IMR-90 (cell line): Measurements from ENCODE around the gene GPRC5D. TPM values are rescaled to one million over a fixed set of nuclear protein-coding genes. Genes with fewer than 3 reads are reported as not detected.

Experiments used
- ATAC-seq: fragments of 200-7000 bp; cut with Tn5 transposase; 2 replicates; pipeline ENCODE4 v1.9.1; 2020; ENCODE audit warnings: low read depth, mild to moderate bottlenecking, moderate library complexity
- BruUV-seq: library from RNA; stranded (reverse); fragments of 400-500 nt; replicated peaks from 2 replicates; lab custom pipeline; 2021; lab: Mats Ljungman, UMichigan
- CTCF ChIA-PET: fragments of 300-600 bp; formaldehyde crosslinking; extraction: SDS; loops from one replicate; lab custom pipeline; 2021; ENCODE audit warnings: antibody characterized with exemption; lab: Yijun Ruan, JAX
- POLR2A ChIA-PET: fragments of 300-600 bp; sonication (Branson Sonifier 250); formaldehyde crosslinking; loops from one replicate; lab custom pipeline; 2022; ENCODE audit warnings: antibody characterized with exemption; ENCODE audit not compliant: unreplicated experiment; lab: Charles Lee
- DNase-seq: peaks from one replicate; pipeline ENCODE4 v3.0.0; 2013
- H2AFZ ChIP-seq: replicated peaks from 2 replicates; pipeline ENCODE3; 2013; ENCODE audit warnings: low read length, mild to moderate bottlenecking; ENCODE audit not compliant: poor library complexity
- H2AK5ac ChIP-seq: 2 replicates; pipeline ENCODE4 v1.6.1; 2013; ENCODE audit warnings: low read depth, low read length, inconsistent platforms
- H2AK9ac ChIP-seq: replicated peaks from 2 replicates; pipeline ENCODE3; 2013; ENCODE audit warnings: mild to moderate bottlenecking, low read depth, low read length, moderate library complexity; ENCODE audit not compliant: poor library complexity
- H2BK120ac ChIP-seq: 2 replicates; pipeline ENCODE4 v1.6.1; 2013; ENCODE audit warnings: low read depth, low read length, inconsistent platforms
- H2BK15ac ChIP-seq: 3 replicates; pipeline ENCODE4 v1.6.1; 2013; ENCODE audit warnings: low read depth, low read length, inconsistent platforms
- H2BK20ac ChIP-seq: 2 replicates; pipeline ENCODE4 v1.6.1; 2013; ENCODE audit warnings: low read depth, mild to moderate bottlenecking, inconsistent platforms, low read length, moderate library complexity
- H2BK5ac ChIP-seq: 2 replicates; pipeline ENCODE4 v1.6.1; 2013; ENCODE audit warnings: mild to moderate bottlenecking, low read depth, low read length, inconsistent platforms; ENCODE audit not compliant: poor library complexity, severe bottlenecking
- H3K14ac ChIP-seq: replicated peaks from 2 replicates; pipeline ENCODE4 v1.6.1; 2013; ENCODE audit warnings: low read depth, low read length, inconsistent platforms
- H3K18ac ChIP-seq: 2 replicates; pipeline ENCODE4 v1.6.1; 2013; ENCODE audit warnings: low read depth, low read length, control low read depth
- H3K23ac ChIP-seq: 2 replicates; pipeline ENCODE4 v1.6.1; 2013; ENCODE audit warnings: low read depth, low read length, inconsistent platforms
- H3K27ac ChIP-seq: 2 replicates; pipeline ENCODE4 v1.5.1; 2013; ENCODE audit warnings: mild to moderate bottlenecking, control low read depth, low read length; ENCODE audit not compliant: insufficient read depth
- H3K27me3 ChIP-seq: 2 replicates; pipeline ENCODE4 v1.6.1; 2013; ENCODE audit warnings: low read length; ENCODE audit not compliant: control insufficient read depth, insufficient read depth
- H3K36me3 ChIP-seq: 2 replicates; pipeline ENCODE4 v1.6.1; 2013; ENCODE audit warnings: low read length, mixed read lengths; ENCODE audit not compliant: control insufficient read depth, insufficient read depth
- H3K4ac ChIP-seq: 2 replicates; pipeline ENCODE4 v1.6.1; 2013; ENCODE audit warnings: low read depth, low read length, inconsistent platforms
- H3K4me1 ChIP-seq: 2 replicates; pipeline ENCODE4 v1.6.1; 2013; ENCODE audit warnings: low read length, mixed read lengths; ENCODE audit not compliant: control insufficient read depth, insufficient read depth
- H3K4me2 ChIP-seq: 2 replicates; pipeline ENCODE4 v1.6.1; 2013; ENCODE audit warnings: low read depth, mild to moderate bottlenecking, control low read depth, low read length, moderate library complexity
- H3K4me3 ChIP-seq: 2 replicates; pipeline ENCODE4 v1.5.1; 2013; ENCODE audit warnings: low read depth, mild to moderate bottlenecking, control low read depth, low read length, moderate library complexity; ENCODE audit not compliant: insufficient read depth
- H3K56ac ChIP-seq: 2 replicates; pipeline ENCODE4 v1.6.1; 2013; ENCODE audit warnings: low read length, inconsistent platforms; ENCODE audit not compliant: insufficient read depth; ENCODE audit errors: extremely low read depth
- H3K79me1 ChIP-seq, 2 experiments: 2 replicates each; pipeline ENCODE4 v1.6.1; 2013; ENCODE audit warnings: low read length in 2 of 2, inconsistent platforms in 1 of 2, low read depth in 1 of 2
- H3K9ac ChIP-seq: 2 replicates; pipeline ENCODE4 v1.6.1; 2013; ENCODE audit warnings: low read depth, low read length, control low read depth
- H3K9me1 ChIP-seq: 2 replicates; pipeline ENCODE4 v1.6.1; 2013; ENCODE audit warnings: low read length, inconsistent platforms; ENCODE audit not compliant: insufficient read depth
- H3K9me3 ChIP-seq: 2 replicates; pipeline ENCODE4 v1.6.1; 2013; ENCODE audit warnings: low read length; ENCODE audit not compliant: control insufficient read depth, insufficient read depth
- H4K20me1 ChIP-seq: 2 replicates; pipeline ENCODE4 v1.6.1; 2013; ENCODE audit warnings: low read length, inconsistent platforms; ENCODE audit not compliant: insufficient read depth
- H4K5ac ChIP-seq: 2 replicates; pipeline ENCODE4 v1.6.1; 2013; ENCODE audit warnings: mild to moderate bottlenecking, low read depth, low read length, control low read depth
- H4K8ac ChIP-seq, 2 experiments: 2 replicates each; pipeline ENCODE4 v1.6.1; 2013; ENCODE audit warnings: low read depth in 2 of 2, low read length in 2 of 2, control low read depth in 1 of 2, inconsistent platforms in 1 of 2
- H4K91ac ChIP-seq: 2 replicates; pipeline ENCODE4 v1.6.1; 2013; ENCODE audit warnings: low read depth, low read length, inconsistent platforms; ENCODE audit not compliant: insufficient read depth
- BHLHE40 ChIP-seq: fragments of 150-350 bp; IDR thresholded peaks from 2 replicates; pipeline ENCODE4 v1.6.1; 2016; ENCODE audit warnings: mild to moderate bottlenecking, low read depth, low read length
- CTCF ChIP-seq: conservative IDR thresholded peaks from 2 replicates; pipeline ENCODE4 v1.5.1; 2012; ENCODE audit warnings: mild to moderate bottlenecking, low read depth, low read length, improper control_type of control experiment
- ELK1 ChIP-seq: fragments of 150-350 bp; IDR thresholded peaks from 2 replicates; pipeline ENCODE4 v1.6.1; 2016; ENCODE audit warnings: low read depth, mild to moderate bottlenecking, low read length, moderate library complexity, borderline replicate concordance
- FOS ChIP-seq: fragments of 150-350 bp; IDR thresholded peaks from 2 replicates; pipeline ENCODE4 v1.6.1; 2016; ENCODE audit warnings: low read depth, low read length
- MAFK ChIP-seq: IDR thresholded peaks from 2 replicates; pipeline ENCODE4 v1.6.1; 2012; ENCODE audit warnings: low read depth, low read length, improper control_type of control experiment
- MAZ ChIP-seq: IDR thresholded peaks from 2 replicates; pipeline ENCODE4 v1.6.1; 2012; ENCODE audit warnings: low read depth, mild to moderate bottlenecking, low read length, improper control_type of control experiment, moderate library complexity, borderline replicate concordance
- NFE2L2 ChIP-seq: fragments of 150-350 bp; IDR thresholded peaks from 2 replicates; pipeline ENCODE4 v1.6.1; 2016; ENCODE audit warnings: low read depth, mild to moderate bottlenecking, low read length
- POLR2A ChIP-seq: IDR thresholded peaks from 2 replicates; pipeline ENCODE4 v1.6.1; 2012; ENCODE audit warnings: mild to moderate bottlenecking, low read depth, low read length
- RAD21 ChIP-seq: IDR thresholded peaks from 2 replicates; pipeline ENCODE4 v1.6.1; 2012; ENCODE audit warnings: low read length, improper control_type of control experiment
- RCOR1 ChIP-seq: IDR thresholded peaks from 2 replicates; pipeline ENCODE4 v1.6.1; 2012; ENCODE audit warnings: mild to moderate bottlenecking, low read length, improper control_type of control experiment; ENCODE audit not compliant: insufficient replicate concordance
- RFX5 ChIP-seq: IDR thresholded peaks from 2 replicates; pipeline ENCODE4 v1.8.0; 2012; ENCODE audit warnings: low read depth, mild to moderate bottlenecking, low read length, moderate library complexity
- SMC3 ChIP-seq: fragments of 150-350 bp; IDR thresholded peaks from 2 replicates; pipeline ENCODE4 v1.6.1; 2016; ENCODE audit warnings: low read depth, mild to moderate bottlenecking, antibody characterized with exemption, low read length, moderate library complexity
- USF2 ChIP-seq: fragments of 150-350 bp; IDR thresholded peaks from 2 replicates; pipeline ENCODE4 v1.6.1; 2017; ENCODE audit warnings: mild to moderate bottlenecking, antibody characterized with exemption, low read length, low read depth
- whole genome bisulfite sequencing, 2 experiments: methylation state at CpG; one replicate each; pipeline versions ENCODE4 v1.1.5 to v1.1.7; 2013; ENCODE audit warnings: missing lambda C conversion rate in 2 of 2; ENCODE audit not compliant: insufficient read length in 1 of 2; ENCODE audit errors: extremely low coverage in 2 of 2; 5-methylcytosine and 5-hydroxymethylcytosine counted together
- dilution Hi-C: fragments of 300-500 bp; cut with HindIII; formaldehyde crosslinking; loops from one replicate; pipeline ENCODE4 v1.14.3; 2018; ENCODE audit warnings: low sequenced_read_pairs; ENCODE audit not compliant: unreplicated experiment
- in situ Hi-C: fragments of 300-500 bp; cut with MboI; formaldehyde crosslinking; loops from 3 replicates; pipeline ENCODE4 v1.14.3; 2019; ENCODE audit warnings: low sequenced_read_pairs, inconsistent platforms, mixed read lengths
- intact Hi-C: fragments of 100-400 bp; cut with micrococcal nuclease; formaldehyde crosslinking; loops from 2 replicates; pipeline ENCODE4 v1.10.0; 2022
- polyA plus RNA-seq, 3 experiments: library from polyadenylated mRNA; depleted of rRNA; stranded (reverse); fragments of >200 nt; gene quantifications; 2 replicates each; pipeline ENCODE4 v1.2.3, GENCODE V29; 2012; ENCODE audit warnings: low replicate concordance in 1 of 3
- total RNA-seq: library from RNA; depleted of rRNA; stranded (reverse); fragments of >200 nt; gene quantifications from 2 replicates; pipeline ENCODE4 v1.2.3, GENCODE V29; 2012

Gene GPRC5D
- total and polyA plus RNA-seq, 2 of the 4 experiments (the other 2 are of a cell fraction): not detected

- H2BK120ac ChIP-seq: peak overlapping the region; percentile 87
- peak overlapping the region; percentile 94 for H4K91ac ChIP-seq
- H3K56ac ChIP-seq: peak overlapping the region; percentile 76
- CTCF ChIA-PET: no interaction called here
- BruUV-seq: no TSS peak
- H3K36me3 ChIP-seq: no peaks in the 10 kb centered on the region
- H4K20me1 ChIP-seq: peaks cover 16% of the 10 kb centered on the region
- H4K8ac ChIP-seq: peak overlapping the region; percentile 88 to 92; a peak in 3 of 4 replicates
- POLR2A ChIA-PET: no interaction called here
- H2BK20ac ChIP-seq: peak overlapping the region; percentile 61; the same call in 1 of the 2 replicates
- peak overlapping the region; percentile 72 for H2BK5ac ChIP-seq
- peaks cover 34 to 58% of the 10 kb centered on the region in 2 experiments for H3K79me1 ChIP-seq
- H2AFZ ChIP-seq: peak overlapping the region; percentile 94
- WGBS, 2 experiments: 2% methylated on average over 53 of the region's 82 CpGs; no CpG with 5 or more reads in 1 of the 2 experiments
- intact Hi-C loops: loop anchor here (2.0 to 5.0 kb wide), 2 partner anchors 98 to 211 kb away; no protein-coding TSS in a partner anchor
- H3K9ac ChIP-seq: peak overlapping the region; percentile 72
- peak overlapping the region; percentile 92; the same call in 1 of the 2 replicates for H2AK5ac ChIP-seq
- peaks cover 19% of the 10 kb centered on the region for H3K9me1 ChIP-seq
- peak overlapping the region; percentile 66 for H2AK9ac ChIP-seq
- peak; percentile 28 for ATAC-seq
- peak overlapping the region; percentile 91 for H3K23ac ChIP-seq
- dilution Hi-C loops: no loop called here
- H3K14ac ChIP-seq: peak overlapping the region; percentile 87
- peak overlapping the region; percentile 93 for H4K5ac ChIP-seq
- in situ Hi-C loops: loop anchor here (10.0 kb wide), 1 partner anchor 224 kb away; no protein-coding TSS in a partner anchor
- peak overlapping the region; percentile 76 for H3K27ac ChIP-seq
- H3K4ac ChIP-seq: peak overlapping the region; percentile 83
- no peaks in the 10 kb centered on the region for H3K9me3 ChIP-seq
- H3K27me3 ChIP-seq: no peaks in the 10 kb centered on the region
- H3K4me3 ChIP-seq: peak overlapping the region; percentile 53
- H3K18ac ChIP-seq: peak overlapping the region; percentile 29
- H3K4me1 ChIP-seq: peaks cover 20% of the 10 kb centered on the region
- peak; percentile 32 for DNase-seq
- peak overlapping the region; percentile 87 for H3K4me2 ChIP-seq
- peak overlapping the region; percentile 50; the same call in 2 of the 3 replicates for H2BK15ac ChIP-seq
- TF ChIP-seq FOS (no peak), RFX5 (no peak), MAZ (no peak; the same call in 1 of the 2 replicates), USF2 (no peak), BHLHE40 (no peak), ELK1 (no peak), CTCF (peak; percentile 25; the same call in 1 of the 2 replicates), SMC3 (peak; percentile 20; the same call in 1 of the 2 replicates), MAFK (no peak), RAD21 (no peak), RCOR1 (no peak), POLR2A (0 out of 2 replicates have a peak, but pooled peaks have one; percentile 1), NFE2L2 (no peak)
Observed at GRCh38 chr12:13000925-13001774, 49.2 kb upstream of the GPRC5D start.
